ENCODE measurements around the gene PIP4K2C. TPM values are rescaled to one million over a fixed set of nuclear protein-coding genes. Genes with fewer than 3 reads are reported as not detected.

The PIP4K2C gene
- total and polyA plus RNA-seq, 2 of the 4 experiments (the other 2 are of a cell fraction) = 12.5 to 23.1 TPM

DNA sequence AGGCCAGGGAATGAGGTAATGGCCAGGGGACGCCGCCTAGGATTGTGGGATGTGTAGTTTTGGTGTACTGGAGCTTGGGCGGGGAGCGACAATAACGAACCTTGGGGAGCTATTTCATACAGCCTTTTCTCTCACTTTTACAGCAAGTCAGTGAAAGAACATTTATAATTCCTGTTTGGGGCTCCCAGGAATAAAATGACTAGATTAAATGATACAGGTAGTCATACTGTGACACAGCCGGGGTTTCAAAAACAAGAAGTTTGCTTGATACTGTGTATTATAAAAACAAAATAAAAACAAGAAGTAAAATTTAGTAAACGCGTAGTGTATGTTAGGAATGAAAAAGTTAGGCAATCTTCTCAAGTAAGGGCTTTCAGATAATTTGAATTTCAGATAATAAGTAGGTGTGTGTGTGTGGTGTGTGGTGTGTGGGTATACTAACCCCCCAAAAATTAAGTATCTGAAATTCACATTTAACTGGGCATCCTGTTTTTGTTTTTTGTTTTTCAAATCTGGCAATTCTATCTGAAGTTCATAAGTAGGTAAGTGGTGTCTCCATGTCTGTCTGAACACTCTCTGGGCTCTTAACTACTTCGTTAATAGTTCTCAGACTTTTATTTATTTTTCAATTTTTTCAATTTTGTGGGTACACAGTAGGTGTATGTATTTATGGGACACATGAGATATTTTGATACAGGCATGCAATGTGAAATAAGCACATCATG is 43.5 kb upstream of the PIP4K2C start:
- peak overlapping the region; percentile 47; the same call in 1 of the 2 replicates for H3K4me2 ChIP-seq (ENCODE audit: low read depth, low read length)
- H3K9me1 ChIP-seq (ENCODE audit: insufficient read depth, low read length) = peaks cover 22% of the 10 kb centered on the region
- dilution Hi-C loops (cut with HindIII; ENCODE audit: low sequenced_read_pairs, unreplicated experiment) (no loop called here), in situ Hi-C loops (cut with MboI; ENCODE audit: low sequenced_read_pairs) (no loop called here), intact Hi-C loops (cut with micrococcal nuclease) (no loop called here)
- H3K4ac ChIP-seq (ENCODE audit: low read depth, low read length) = no peak overlapping the region
- CTCF ChIA-PET = interaction anchor here (1.1 kb wide), 1 partner anchor 14 kb away, joined by 3 read pairs; no protein-coding TSS in a partner anchor
- H4K20me1 ChIP-seq (ENCODE audit: insufficient read depth, low read length) = peaks cover 25% of the 10 kb centered on the region
- H4K8ac ChIP-seq (ENCODE audit: low read depth in 2 of 2, low read length in 2 of 2) = peak overlapping the region in 1 of 2 experiments; percentile 65; a peak in 2 of 4 replicates
- peaks cover 31% of the 10 kb centered on the region for H3K27me3 ChIP-seq (ENCODE audit: control insufficient read depth, insufficient read depth, low read length)
- no peak for DNase-seq
- H3K79me1 ChIP-seq (ENCODE audit: low read depth in 1 of 2, low read length in 2 of 2) = peaks cover 21 to 34% of the 10 kb centered on the region in 2 experiments
- H3K9ac ChIP-seq (ENCODE audit: low read depth, low read length) = no peak overlapping the region
- H2BK15ac ChIP-seq (ENCODE audit: low read depth, low read length) = no peak overlapping the region
- no peak overlapping the region for H2BK20ac ChIP-seq (ENCODE audit: low read depth, low read length)
- H3K56ac ChIP-seq (ENCODE audit: extremely low read depth, insufficient read depth, low read length) = no peak overlapping the region
- peaks cover 4% of the 10 kb centered on the region for H3K36me3 ChIP-seq (ENCODE audit: control insufficient read depth, insufficient read depth, low read length)
- no peak overlapping the region for H3K27ac ChIP-seq (ENCODE audit: insufficient read depth, low read length)
- POLR2A ChIA-PET (ENCODE audit: unreplicated experiment) = no interaction called here
- no peak overlapping the region for H3K14ac ChIP-seq (replicated peaks; ENCODE audit: low read depth, low read length)
- H4K91ac ChIP-seq (ENCODE audit: insufficient read depth, low read depth, low read length) = no peak overlapping the region
- H2BK5ac ChIP-seq (ENCODE audit: low read depth, low read length, poor library complexity, severe bottlenecking) = no peak overlapping the region
- H3K4me1 ChIP-seq (ENCODE audit: control insufficient read depth, insufficient read depth, low read length) = peaks cover 9% of the 10 kb centered on the region
- no peak for TF ChIP-seq CHD1 (IDR thresholded peaks at IDR 0.05; ENCODE audit: low read depth, low read length)
- TF ChIP-seq, protein P1, sequence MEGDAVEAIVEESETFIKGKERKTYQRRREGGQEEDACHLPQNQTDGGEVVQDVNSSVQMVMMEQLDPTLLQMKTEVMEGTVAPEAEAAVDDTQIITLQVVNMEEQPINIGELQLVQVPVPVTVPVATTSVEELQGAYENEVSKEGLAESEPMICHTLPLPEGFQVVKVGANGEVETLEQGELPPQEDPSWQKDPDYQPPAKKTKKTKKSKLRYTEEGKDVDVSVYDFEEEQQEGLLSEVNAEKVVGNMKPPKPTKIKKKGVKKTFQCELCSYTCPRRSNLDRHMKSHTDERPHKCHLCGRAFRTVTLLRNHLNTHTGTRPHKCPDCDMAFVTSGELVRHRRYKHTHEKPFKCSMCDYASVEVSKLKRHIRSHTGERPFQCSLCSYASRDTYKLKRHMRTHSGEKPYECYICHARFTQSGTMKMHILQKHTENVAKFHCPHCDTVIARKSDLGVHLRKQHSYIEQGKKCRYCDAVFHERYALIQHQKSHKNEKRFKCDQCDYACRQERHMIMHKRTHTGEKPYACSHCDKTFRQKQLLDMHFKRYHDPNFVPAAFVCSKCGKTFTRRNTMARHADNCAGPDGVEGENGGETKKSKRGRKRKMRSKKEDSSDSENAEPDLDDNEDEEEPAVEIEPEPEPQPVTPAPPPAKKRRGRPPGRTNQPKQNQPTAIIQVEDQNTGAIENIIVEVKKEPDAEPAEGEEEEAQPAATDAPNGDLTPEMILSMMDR (conservative IDR thresholded peaks at IDR 0.05; ENCODE audit: low read depth, low read length) = no peak
- no peak for TF ChIP-seq FOS (IDR thresholded peaks at IDR 0.05; ENCODE audit: low read depth, low read length)
- TF ChIP-seq BHLHE40 (IDR thresholded peaks at IDR 0.05; ENCODE audit: low read depth, low read length) = no peak
- no peak for TF ChIP-seq MAZ (IDR thresholded peaks at IDR 0.05; ENCODE audit: borderline replicate concordance, low read depth, low read length)
- TF ChIP-seq CEBPB (IDR thresholded peaks at IDR 0.05; ENCODE audit: low read depth, low read length) = peak; percentile 65; the same call in 1 of the 2 replicates
- TF ChIP-seq, protein P2, sequence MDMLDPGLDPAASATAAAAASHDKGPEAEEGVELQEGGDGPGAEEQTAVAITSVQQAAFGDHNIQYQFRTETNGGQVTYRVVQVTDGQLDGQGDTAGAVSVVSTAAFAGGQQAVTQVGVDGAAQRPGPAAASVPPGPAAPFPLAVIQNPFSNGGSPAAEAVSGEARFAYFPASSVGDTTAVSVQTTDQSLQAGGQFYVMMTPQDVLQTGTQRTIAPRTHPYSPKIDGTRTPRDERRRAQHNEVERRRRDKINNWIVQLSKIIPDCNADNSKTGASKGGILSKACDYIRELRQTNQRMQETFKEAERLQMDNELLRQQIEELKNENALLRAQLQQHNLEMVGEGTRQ (IDR thresholded peaks at IDR 0.05; ENCODE audit: low read depth, low read length) = no peak
- no peak for TF ChIP-seq RAD21 (IDR thresholded peaks at IDR 0.05; ENCODE audit: low read length)
- ATAC-seq (ENCODE audit: low read depth) = no peak
- no TSS peak for BruUV-seq (replicated peaks)
- no peaks in the 10 kb centered on the region for H3K9me3 ChIP-seq (ENCODE audit: control insufficient read depth, insufficient read depth, low read length)
- no peak overlapping the region for H2AK5ac ChIP-seq (ENCODE audit: low read depth, low read length)
- no peak overlapping the region for H4K5ac ChIP-seq (ENCODE audit: low read depth, low read length)
- no peak overlapping the region for H3K4me3 ChIP-seq (ENCODE audit: insufficient read depth, low read depth, low read length)
- H3K18ac ChIP-seq (ENCODE audit: low read depth, low read length) = no peak overlapping the region
- H2AK9ac ChIP-seq (replicated peaks; ENCODE audit: low read depth, low read length, poor library complexity) = no peak overlapping the region
- H2AFZ ChIP-seq (replicated peaks; ENCODE audit: low read length, poor library complexity) = peak overlapping the region; percentile 93
- no peak overlapping the region for H3K23ac ChIP-seq (ENCODE audit: low read depth, low read length)
- WGBS, 2 experiments (ENCODE audit: extremely low coverage in 2 of 2, insufficient read length in 1 of 2) = no CpG with 5 or more reads among the region's 9 CpGs
- H2BK120ac ChIP-seq (ENCODE audit: low read depth, low read length) = no peak overlapping the region

Data from IMR-90 (cell line).